Stomach smooth muscle (tissue), 2 donors: ENCODE measurements around the gene AADACL3.
"Not testable (repeated sequence)": the region's sequence is repeated elsewhere in the genome, so short reads cannot be mapped to it uniquely, and the experiment has no call there.

ENCODE experiments used
- H3K27ac ChIP-seq: one replicate; pipeline ENCODE4 v1.7.0; 2013; ENCODE audit warnings: mild to moderate bottlenecking, low read length, inconsistent platforms
- H3K27me3 ChIP-seq, 2 donors: one replicate each; pipeline ENCODE4 v1.7.0; 2013; ENCODE audit warnings: low read length in 2 of 2; ENCODE audit not compliant: insufficient read depth in 2 of 2, control insufficient read depth in 1 of 2
- H3K36me3 ChIP-seq, 2 donors: one replicate each; pipeline ENCODE4 v1.7.0; 2013; ENCODE audit warnings: low read length in 2 of 2; ENCODE audit not compliant: control insufficient read depth in 2 of 2, insufficient read depth in 2 of 2
- H3K4me1 ChIP-seq: one replicate; pipeline ENCODE4 v1.7.0; 2013; ENCODE audit warnings: low read length; ENCODE audit not compliant: control insufficient read depth, insufficient read depth
- H3K4me3 ChIP-seq, 2 donors: one replicate each; pipeline ENCODE4 v1.7.0; 2013; ENCODE audit warnings: low read length in 2 of 2
- H3K9ac ChIP-seq, 2 donors: one replicate each; pipeline ENCODE4 v1.7.0; 2013; ENCODE audit warnings: low read length in 2 of 2, mild to moderate bottlenecking in 1 of 2
- H3K9me3 ChIP-seq, 2 donors: one replicate each; pipeline ENCODE4 v1.7.0; 2013; ENCODE audit warnings: low read length in 2 of 2; ENCODE audit not compliant: control insufficient read depth in 2 of 2
- donor health status: healthy.
- donor health status: Pancreatic carcinoma.

AADACL3 gene

GRCh38 chr1:12714710-12715475 lies 1.0 kb upstream of the AADACL3 start:
- no peak overlapping the region for H3K9ac ChIP-seq
- no peaks in the 10 kb centered on the region for H3K9me3 ChIP-seq
- no peaks in the 10 kb centered on the region for H3K4me1 ChIP-seq
- no peak overlapping the region for H3K27ac ChIP-seq
- H3K27me3 ChIP-seq: peaks cover 0 to 6% of the 10 kb centered on the region in 2 donors
- no peaks in the 10 kb centered on the region for H3K36me3 ChIP-seq
- H3K4me3 ChIP-seq: no peak overlapping the region

GRCh38 chr1:12717301-12717838 lies 1.5 kb downstream of the AADACL3 start:
- Histone ChIP-seq H3K36me3 (no peaks in the 10 kb centered on the region), H3K4me3 (no peak overlapping the region), H3K9ac (no peak overlapping the region), H3K9me3 (no peaks in the 10 kb centered on the region), H3K27me3 (peaks cover 0 to 8% of the 10 kb centered on the region in 2 donors), H3K27ac (no peak overlapping the region), H3K4me1 (no peaks in the 10 kb centered on the region)

GRCh38 chr1:12722626-12723025 lies 6.7 kb downstream of the AADACL3 start:
- H3K27me3 ChIP-seq: peaks cover 0 to 5% of the 10 kb centered on the region in 2 donors
- no peaks in the 10 kb centered on the region for H3K4me1 ChIP-seq
- H3K4me3 ChIP-seq: no peak overlapping the region
- no peaks in the 10 kb centered on the region for H3K9me3 ChIP-seq
- no peak overlapping the region for H3K27ac ChIP-seq
- H3K9ac ChIP-seq: no peak overlapping the region
- H3K36me3 ChIP-seq: no peaks in the 10 kb centered on the region

GRCh38 chr1:12728391-12728790 lies 12.5 kb downstream of the AADACL3 start:
- Histone ChIP-seq H3K36me3 (no peaks in the 10 kb centered on the region), H3K4me3 (no peak overlapping the region), H3K27me3 (peaks cover 0 to 2% of the 10 kb centered on the region in 2 donors), H3K27ac (no peak overlapping the region), H3K9ac (no peak overlapping the region), H3K9me3 (peaks cover 2 to 8% of the 10 kb centered on the region in 2 donors), H3K4me1 (no peaks in the 10 kb centered on the region)

- Histone ChIP-seq H3K27me3 (peaks cover 0 to 2% of the 10 kb centered on the region in 2 donors), H3K4me3 (no peak overlapping the region), H3K4me1 (no peaks in the 10 kb centered on the region), H3K36me3 (no peaks in the 10 kb centered on the region), H3K9ac (no peak overlapping the region), H3K27ac (no peak overlapping the region), H3K9me3 (peaks cover 4 to 8% of the 10 kb centered on the region in 2 donors)
Measured at GRCh38 chr1:12730156-12730555, 14.2 kb downstream of the AADACL3 start.

GRCh38 chr1:12731084-12731483 lies 15.2 kb downstream of the AADACL3 start:
- H3K27me3 ChIP-seq, H3K36me3 ChIP-seq, H3K4me1 ChIP-seq, H3K9ac ChIP-seq, H3K27ac ChIP-seq, H3K4me3 ChIP-seq, H3K9me3 ChIP-seq: not testable (repeated sequence)

GRCh38 chr1:12734651-12735050 lies 18.7 kb downstream of the AADACL3 start:
- H3K36me3 ChIP-seq: no peaks in the 10 kb centered on the region
- peaks cover 4 to 7% of the 10 kb centered on the region in 2 donors for H3K9me3 ChIP-seq
- H3K4me1 ChIP-seq: no peaks in the 10 kb centered on the region
- no peak overlapping the region for H3K4me3 ChIP-seq
- no peaks in the 10 kb centered on the region for H3K27me3 ChIP-seq
- H3K27ac ChIP-seq: no peak overlapping the region
- H3K9ac ChIP-seq: no peak overlapping the region

GRCh38 chr1:12738934-12739333 lies 23.0 kb downstream of the AADACL3 start:
- Histone ChIP-seq H3K27ac (no peak overlapping the region), H3K36me3 (no peaks in the 10 kb centered on the region), H3K4me1 (no peaks in the 10 kb centered on the region), H3K9me3 (peaks cover 0 to 2% of the 10 kb centered on the region in 2 donors), H3K27me3 (peaks cover 0 to 2% of the 10 kb centered on the region in 2 donors), H3K9ac (no peak overlapping the region), H3K4me3 (no peak overlapping the region)

GRCh38 chr1:12739613-12740012 lies 23.7 kb downstream of the AADACL3 start:
- Histone ChIP-seq H3K27me3 (peaks cover 0 to 2% of the 10 kb centered on the region in 2 donors), H3K9me3 (peaks cover 0 to 2% of the 10 kb centered on the region in 2 donors), H3K4me3 (no peak overlapping the region), H3K36me3 (no peaks in the 10 kb centered on the region), H3K4me1 (no peaks in the 10 kb centered on the region), H3K9ac (no peak overlapping the region), H3K27ac (no peak overlapping the region)

- no peak overlapping the region for H3K4me3 ChIP-seq
- no peaks in the 10 kb centered on the region for H3K36me3 ChIP-seq
- H3K9ac ChIP-seq: no peak overlapping the region
- peaks cover 0 to 2% of the 10 kb centered on the region in 2 donors for H3K27me3 ChIP-seq
- H3K4me1 ChIP-seq: no peaks in the 10 kb centered on the region
- no peak overlapping the region for H3K27ac ChIP-seq
- no peaks in the 10 kb centered on the region for H3K9me3 ChIP-seq
Measured at GRCh38 chr1:12741946-12742345, 26.0 kb downstream of the AADACL3 start.
